GM21447 (cell line): ENCODE results near the gene OSBPL3.

Experiments
- ATAC-seq: cut with Tn5 transposase; IDR thresholded peaks from one replicate; pipeline ENCODE4 v1.9.1; 2021; ENCODE audit not compliant: unreplicated experiment

The OSBPL3 gene

DNA sequence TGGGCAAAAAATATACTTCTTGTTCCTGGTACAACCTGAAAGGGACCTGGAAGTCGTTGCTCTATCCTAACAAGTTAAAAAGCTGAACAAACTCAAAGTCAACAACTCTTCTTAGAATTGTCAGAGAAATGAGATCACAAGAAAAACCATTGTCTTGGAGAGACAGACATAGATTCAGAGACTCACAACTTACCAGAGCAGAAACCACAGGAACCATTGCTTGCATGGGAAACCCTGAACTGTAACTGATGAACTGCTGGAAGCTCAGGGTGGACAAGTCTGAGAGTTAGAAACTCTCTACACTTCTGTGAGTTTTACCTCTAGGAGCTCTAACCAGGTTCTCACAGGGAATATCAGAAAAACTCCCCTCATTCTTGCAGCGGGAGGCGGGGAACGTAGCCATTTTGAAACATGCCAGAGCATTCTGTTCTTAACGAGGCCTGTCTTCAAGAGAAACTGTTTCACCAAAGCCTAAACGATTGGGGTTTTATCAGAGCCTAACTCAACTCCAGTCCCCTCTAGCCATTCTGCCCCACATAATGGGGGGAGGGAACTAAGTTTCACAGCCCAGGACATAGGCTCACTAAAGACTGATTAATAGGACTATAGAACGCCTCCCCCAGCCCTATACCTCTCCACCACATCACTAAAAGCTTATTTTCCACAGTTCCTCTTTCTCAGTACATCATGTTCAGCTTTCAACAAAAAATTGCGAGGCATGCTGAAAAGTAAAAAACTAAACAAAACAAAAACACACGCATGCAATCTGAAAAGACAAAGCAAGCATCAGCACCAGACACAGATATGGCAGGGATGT lies 210.8 kb downstream of the OSBPL3 start:
- ATAC-seq = no peak

DNA sequence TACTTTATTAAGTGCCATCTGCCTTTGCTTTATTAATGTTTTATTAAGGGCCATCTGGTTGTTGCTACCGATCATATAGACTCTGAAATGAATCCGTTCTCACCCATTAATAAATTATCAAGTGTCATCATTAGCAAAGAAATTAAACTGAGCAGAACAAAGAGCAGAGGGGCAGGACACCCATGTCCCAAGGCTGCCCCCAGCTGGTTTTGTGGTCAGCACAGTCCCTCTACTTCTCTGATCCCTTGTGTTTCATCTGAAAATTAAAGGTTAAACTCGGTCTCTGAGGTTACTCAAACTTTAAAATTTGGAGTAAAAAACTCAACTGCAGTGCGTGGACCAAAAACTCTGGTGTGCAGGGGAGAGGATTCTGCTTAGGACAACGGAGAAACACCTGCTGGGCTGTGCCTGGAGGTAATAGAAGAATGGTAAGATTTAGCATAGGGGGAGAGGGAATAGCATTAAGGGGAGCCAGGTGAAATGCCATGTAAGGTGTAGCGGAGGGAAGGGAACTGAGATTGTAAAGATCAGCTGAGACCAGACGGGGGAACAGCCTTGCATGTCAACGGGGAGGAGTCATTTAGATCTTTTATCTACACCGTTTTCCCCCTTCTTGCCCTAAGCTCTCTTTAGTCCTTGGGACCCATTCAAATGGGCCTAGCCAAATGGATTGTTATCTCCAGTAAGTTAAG lies 212.0 kb downstream of the OSBPL3 start:
- no peak for ATAC-seq

DNA sequence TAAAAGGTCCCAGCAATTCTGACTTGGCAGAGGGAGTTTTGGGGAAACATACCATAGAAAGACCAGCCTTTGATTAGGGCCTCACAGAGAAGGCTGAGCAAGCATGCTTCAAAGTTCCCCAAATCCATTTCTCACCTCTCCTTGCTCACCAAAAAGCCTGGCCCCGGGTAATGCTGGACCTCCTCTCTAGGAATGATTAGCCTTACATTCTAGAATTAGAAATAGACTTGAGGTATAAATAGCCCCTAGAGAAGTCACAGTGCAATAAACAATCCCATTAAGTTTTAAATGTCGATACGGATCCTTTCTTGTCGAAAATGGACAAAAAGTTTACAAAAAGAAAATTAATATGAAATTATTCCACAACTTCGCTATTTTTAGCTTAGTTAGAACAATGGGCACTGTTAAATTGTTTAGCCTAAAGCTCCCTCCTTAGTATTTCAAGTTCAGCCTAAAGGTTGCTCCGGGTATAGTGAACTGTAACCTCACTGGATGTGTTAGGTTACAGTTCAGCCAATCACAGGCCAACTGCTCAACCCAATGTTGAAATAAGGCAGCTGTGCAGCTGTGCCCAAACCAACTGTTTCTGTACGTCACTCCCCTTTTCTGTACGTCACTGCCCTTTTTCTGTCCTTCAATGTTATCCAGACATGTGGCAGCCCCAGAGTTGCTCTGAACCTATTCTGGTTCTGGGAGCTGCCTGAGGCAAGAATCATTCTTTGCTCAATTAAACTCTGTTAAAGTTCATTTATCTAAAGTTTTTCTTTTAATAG lies 214.8 kb downstream of the OSBPL3 start:
- ATAC-seq = no peak

DNA sequence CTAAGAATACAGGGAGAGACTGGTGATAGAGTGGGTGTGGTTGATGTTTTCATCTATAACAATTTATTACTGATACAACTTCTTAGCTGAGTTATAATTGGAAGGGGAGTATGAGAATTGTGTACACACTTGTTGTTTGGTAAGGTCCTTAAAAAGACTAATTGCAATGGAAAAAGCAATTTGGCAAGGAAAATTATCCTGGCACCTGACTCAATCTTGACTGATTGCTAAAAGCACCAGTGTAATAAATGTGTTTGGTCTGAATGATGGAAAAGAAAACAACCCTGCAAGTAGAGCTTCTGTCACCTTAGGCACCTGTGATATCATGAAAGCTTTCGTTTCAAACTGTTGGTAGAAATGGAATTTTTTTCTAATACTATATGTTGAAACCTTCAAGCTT lies 216.0 kb downstream of the OSBPL3 start:
- ATAC-seq = no peak

DNA sequence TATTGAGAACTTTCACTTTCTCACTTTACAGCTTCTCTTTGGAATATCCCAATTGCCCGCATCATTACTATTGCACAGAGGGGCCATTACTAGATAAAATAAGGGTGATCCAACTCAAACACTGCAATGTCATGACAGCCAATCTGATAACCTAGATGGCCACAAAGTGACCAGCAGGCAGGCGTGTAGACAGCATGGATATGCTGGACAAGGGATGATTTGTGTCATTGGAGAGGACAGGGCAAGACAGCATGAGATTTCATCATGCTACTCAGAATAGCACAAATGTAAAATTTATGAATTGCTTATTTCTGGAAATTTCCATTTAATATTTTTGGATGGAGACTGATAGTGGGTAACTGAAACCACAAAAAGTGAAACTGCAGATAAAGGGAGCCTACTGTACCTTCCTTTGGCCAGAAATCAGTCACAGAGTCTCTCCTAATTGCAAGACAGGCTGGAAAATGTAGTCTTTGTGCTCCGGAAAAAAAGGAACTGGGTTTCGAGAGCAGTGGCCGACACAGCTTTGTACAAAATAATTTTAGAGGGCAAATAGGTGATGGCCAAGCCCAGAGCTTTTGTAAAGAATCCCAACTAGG lies 216.6 kb downstream of the OSBPL3 start:
- no peak for ATAC-seq

DNA sequence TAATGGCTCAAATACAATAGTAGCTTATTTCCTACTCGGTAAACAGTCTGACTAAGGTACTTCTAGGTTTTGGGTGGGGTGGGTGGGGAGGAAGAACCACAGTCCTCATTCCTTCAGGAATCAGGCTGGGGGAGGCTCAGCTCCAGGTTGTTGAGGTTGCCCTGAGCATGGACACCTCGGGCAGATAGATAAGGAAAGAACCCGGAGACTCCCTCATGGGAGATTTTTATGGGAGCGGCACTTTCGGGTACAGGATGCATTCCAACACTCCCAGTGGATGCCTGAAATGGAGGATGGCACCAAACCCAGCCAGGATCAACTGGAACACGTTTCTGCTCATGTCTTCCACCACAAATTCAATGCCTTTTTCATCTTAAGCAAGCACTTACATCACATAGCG lies 217.2 kb downstream of the OSBPL3 start:
- ATAC-seq = no peak

GRCh38 chr7:24760968-24761367 lies 219.0 kb downstream of the OSBPL3 start:
- no peak for ATAC-seq

- ATAC-seq = peak; percentile 45
These were observed 222.4 kb downstream of the OSBPL3 start, which contains the start of gene GSDME for GRCh38 chr7:24757353-24758275. TSS of gene GSDME (minus strand) at chr7:24757464. CDS start at chr7:24749774, 7,690 bp downstream.

- no peak for ATAC-seq
These were observed 223.2 kb downstream of the OSBPL3 start for GRCh38 chr7:24756545-24757352.

DNA sequence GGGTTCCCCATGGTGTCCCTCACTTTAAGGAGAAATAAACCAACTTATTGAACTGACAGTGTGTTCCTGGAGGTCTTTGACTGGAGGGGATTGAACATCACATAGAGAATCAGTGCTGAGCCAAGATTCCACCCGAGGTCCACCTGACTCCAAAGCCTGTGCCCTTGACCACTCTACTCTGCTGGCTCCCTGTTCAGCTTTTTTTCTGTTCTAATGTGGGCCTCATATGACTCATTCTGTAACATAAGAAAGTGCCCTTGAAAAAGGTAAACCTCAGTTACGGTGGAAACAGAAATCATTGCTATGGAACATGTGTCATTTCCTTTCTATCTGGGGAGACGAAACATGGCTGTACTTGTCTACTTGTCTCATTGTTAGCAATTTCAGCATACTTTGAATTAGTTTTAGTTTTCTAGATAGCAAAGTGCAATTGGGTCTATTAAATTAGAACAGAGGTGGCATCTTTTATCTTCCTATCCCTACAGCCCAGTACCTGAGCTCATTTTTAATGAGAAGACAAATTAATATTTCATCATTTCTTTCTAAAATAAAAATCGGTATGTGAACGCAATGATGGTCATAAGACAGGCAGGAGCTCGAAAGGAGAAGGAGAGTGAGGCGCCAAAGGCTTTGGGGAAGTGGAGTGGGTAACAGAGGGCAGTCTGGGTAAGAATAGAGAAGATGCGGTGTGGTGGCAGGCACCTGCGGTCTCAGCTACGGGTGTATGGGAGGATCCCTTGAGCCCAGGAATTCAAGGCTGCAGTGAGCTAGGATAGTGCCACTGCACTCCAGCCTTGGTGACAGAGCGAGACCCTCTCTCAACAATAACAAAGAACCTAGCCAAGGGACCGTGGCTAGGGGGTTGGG lies 224.2 kb downstream of the OSBPL3 start:
- peak; percentile 65 for ATAC-seq

DNA sequence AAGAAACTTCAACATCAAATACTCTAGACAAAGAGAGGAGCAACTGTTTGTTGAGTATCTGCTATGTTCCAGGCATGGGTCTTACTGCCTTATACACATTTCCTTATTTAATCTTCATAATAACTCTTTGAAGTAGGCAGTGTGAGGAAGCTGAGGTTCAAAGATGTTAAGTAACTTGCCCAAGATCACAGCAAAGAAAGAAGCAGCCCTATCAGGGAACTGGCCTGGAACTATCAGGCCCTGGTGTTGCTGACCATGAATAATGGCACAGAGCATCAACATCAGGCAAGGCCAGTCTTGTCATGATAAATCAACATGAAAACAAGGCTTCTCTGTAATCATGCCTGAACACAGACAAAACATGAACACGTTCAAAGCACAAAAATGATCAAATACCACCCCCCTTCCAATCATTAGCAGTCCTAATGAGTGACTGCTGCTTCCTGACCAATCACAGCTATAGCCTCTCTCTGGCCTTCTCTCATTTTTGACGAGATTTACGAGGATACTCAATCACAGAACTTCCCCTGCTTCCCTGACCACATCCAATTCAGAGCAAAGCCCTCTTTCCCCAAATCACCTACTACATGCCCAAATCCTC lies 225.0 kb downstream of the OSBPL3 start:
- ATAC-seq = no peak

DNA sequence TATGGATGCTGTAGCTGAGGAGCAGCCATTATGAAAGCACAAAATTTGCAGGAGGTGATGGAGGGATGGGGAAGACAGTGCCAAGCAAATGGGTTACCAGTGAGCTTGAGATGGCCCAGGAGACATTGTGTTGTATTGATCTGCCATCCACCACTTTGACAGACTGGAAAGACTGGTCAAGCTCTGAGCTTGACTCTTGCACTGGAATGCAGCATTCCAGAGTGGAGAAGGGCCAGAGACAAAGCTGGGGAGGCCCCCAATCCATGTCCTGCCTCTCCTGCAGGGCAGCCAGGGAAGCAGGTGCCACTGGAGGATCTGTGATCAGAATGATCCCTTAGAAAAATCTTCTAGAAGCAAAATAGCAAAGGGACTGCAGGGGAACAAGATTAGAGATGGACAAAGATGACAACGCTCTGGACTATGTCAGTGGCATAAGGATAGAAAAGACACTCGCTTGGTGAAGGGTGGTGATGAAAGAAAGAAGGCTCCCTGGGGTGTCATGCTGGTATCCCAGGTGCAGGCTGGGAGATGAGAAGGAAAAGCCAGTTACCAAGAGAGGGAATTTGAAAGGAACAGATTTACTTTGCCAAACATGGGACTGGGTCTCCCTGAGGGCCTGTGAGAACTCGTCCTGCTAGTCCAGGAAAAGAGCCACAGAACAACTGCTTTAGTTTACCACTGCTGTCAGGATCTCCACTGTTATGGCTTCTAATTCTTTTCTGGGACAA lies 227.7 kb downstream of the OSBPL3 start:
- no peak for ATAC-seq

DNA sequence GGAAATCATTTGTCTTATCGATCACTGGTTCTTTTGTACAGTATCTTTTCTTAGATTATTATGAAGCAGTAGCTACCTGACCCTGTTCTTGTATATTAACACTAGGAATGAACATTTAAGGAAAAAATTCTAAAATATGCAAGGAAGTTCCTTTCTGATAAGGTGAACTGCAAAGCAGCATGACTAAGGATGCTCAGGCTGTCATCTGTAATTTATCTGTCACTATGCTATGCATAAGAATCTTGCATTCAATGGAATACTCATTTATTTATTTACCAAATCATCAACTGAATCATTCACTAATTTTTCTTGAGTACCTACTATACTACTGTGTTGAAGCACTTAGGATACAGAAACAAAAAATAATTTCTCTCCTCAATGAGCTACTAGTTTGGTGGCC lies 228.5 kb downstream of the OSBPL3 start:
- no peak for ATAC-seq

GRCh38 chr7:24750441-24751055 lies 229.4 kb downstream of the OSBPL3 start:
- ATAC-seq = no peak

GRCh38 chr7:24748521-24748920 lies 231.5 kb downstream of the OSBPL3 start:
- no peak for ATAC-seq
